Stomach (tissue), 19 donors: ENCODE data around the gene DRAM1. TPM values are rescaled to one million over a fixed set of nuclear protein-coding genes. Genes with fewer than 3 reads are reported as not detected.

Experiments
- DNase-seq, 2 donors: peaks; one replicate each; pipeline versions ENCODE4 v3.0.0 to v3.0.0-alpha.2; 2013 to 2019
- H3K27ac ChIP-seq, 5 donors: fragments of 200-600 bp in 4 of 5; sonication (generic) in 4 of 5; one replicate each; pipeline ENCODE4 v1.5.1; 2013 to 2019; ENCODE audit warnings: mild to moderate bottlenecking in 1 of 5, moderate library complexity in 1 of 5
- H3K27me3 ChIP-seq, 3 donors: fragments of 200-600 bp; sonication (generic); one replicate each; pipeline ENCODE4 v1.5.1; 2017 to 2019; ENCODE audit warnings: mixed run types in 1 of 3
- H3K36me3 ChIP-seq, 4 donors: fragments of 200-600 bp; sonication (generic); 1 replicate in 3 of 4; 2 replicates in 1 of 4; pipeline ENCODE4 v1.5.1; 2016 to 2019
- H3K4me1 ChIP-seq, 4 donors: fragments of 200-600 bp; sonication (generic); one replicate each; pipeline ENCODE4 v1.5.1; 2016 to 2019
- H3K4me3 ChIP-seq, 4 donors: fragments of 200-600 bp; sonication (generic) in 3 of 4; one replicate each; pipeline ENCODE4 v1.5.1; 2016 to 2019; ENCODE audit warnings: mild to moderate bottlenecking in 1 of 4
- H3K9me3 ChIP-seq, 4 donors: fragments of 200-600 bp; sonication (generic); one replicate each; pipeline ENCODE4 v1.5.1; 2016 to 2019
- EP300 ChIP-seq: sonication (generic); formaldehyde crosslinking; IDR thresholded peaks from one replicate; pipeline ENCODE4 v1.6.1; 2017; ENCODE audit warnings: antibody characterized with exemption
- POLR2A ChIP-seq, 4 donors: fragments of 450-650 bp; IDR thresholded peaks; one replicate each; pipeline ENCODE4 v1.6.1; 2016; ENCODE audit warnings: antibody characterized with exemption in 4 of 4, control low read depth in 2 of 4, mild to moderate bottlenecking in 1 of 4, moderate library complexity in 1 of 4
- POLR2AphosphoS5 ChIP-seq, 3 donors: sonication (generic); formaldehyde crosslinking; IDR thresholded peaks; one replicate each; pipeline ENCODE4 v1.6.1; 2016; ENCODE audit warnings: antibody characterized with exemption in 3 of 3
- WGBS, 5 donors: extraction: QIAGEN DNeasy Blood & Tissue Kit in 3 of 5; methylation state at CpG; one replicate each; pipeline versions ENCODE4 v1.1.5 to v1.1.7; 2013 to 2018; 5-methylcytosine and 5-hydroxymethylcytosine counted together
- intact Hi-C: fragments of 100-400 bp; cut with DNase I; formaldehyde crosslinking; loops from one replicate; pipeline ENCODE4 v1.15.1; 2023; ENCODE audit warnings: low total_unique reads
- long read RNA-seq, 10 donors: transcript quantifications; one replicate each; lab custom pipeline, GENCODE V29; 2026
- polyA plus RNA-seq, 3 donors: library from polyadenylated mRNA; stranded (reverse); fragments of 200-250 nt; gene quantifications; one replicate each; pipeline ENCODE4 v1.2.3, GENCODE V29; 2013
- total RNA-seq, 5 donors: library from RNA; depleted of rRNA; stranded (reverse); fragments of >200 nt; gene quantifications; one replicate each; pipeline versions ENCODE4 v1.1.0 to v1.2.3, GENCODE V29; 2014 to 2016
- TF ChIP-seq, protein P1 (sequence below), 7 experiments: fragments of 450-650 bp in 4 of 7; fragments of 200-600 bp in 3 of 7; sonication (generic) in 3 of 7; IDR thresholded peaks; one replicate each; pipeline ENCODE4 v1.5.1; 2016 to 2019; ENCODE audit warnings: antibody characterized with exemption in 7 of 7, control low read depth in 2 of 7, mild to moderate bottlenecking in 1 of 7
- donor health status: healthy with polysubstance abuse.
- donor health status: Bipolar disorder and iron deficiency.
- donor health status: healthy.

DRAM1 gene, protein sequence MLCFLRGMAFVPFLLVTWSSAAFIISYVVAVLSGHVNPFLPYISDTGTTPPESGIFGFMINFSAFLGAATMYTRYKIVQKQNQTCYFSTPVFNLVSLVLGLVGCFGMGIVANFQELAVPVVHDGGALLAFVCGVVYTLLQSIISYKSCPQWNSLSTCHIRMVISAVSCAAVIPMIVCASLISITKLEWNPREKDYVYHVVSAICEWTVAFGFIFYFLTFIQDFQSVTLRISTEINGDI
- 10 to 100 TPM in 3 of 5 donors, 1 to 10 TPM in 1, under 1 TPM in 1; 0.89 to 71.8 (median 16.5) TPM for total RNA-seq
- 10 to 100 TPM in 2 of 3 donors, 1 to 10 TPM in 1; 8.2 to 16.3 (median 10.8) TPM for polyA plus RNA-seq
- long read RNA-seq, donor 1, result 0 reads
- long read RNA-seq, donor 2, partial matches to known transcripts, result 0 of 16 reads
- long read RNA-seq, donor 2, other reads (novel, unspliced or antisense), result 15 of 16 reads
- long read RNA-seq, donor 3, partial matches to known transcripts, result 0 of 4 reads
- long read RNA-seq, donor 3, other reads (novel, unspliced or antisense), result 0 of 4 reads
- long read RNA-seq, donor 4, result 0 reads
- long read RNA-seq, donor 5, partial matches to known transcripts, result 21 of 24 reads
- long read RNA-seq, donor 5, other reads (novel, unspliced or antisense), result 0 of 24 reads
- long read RNA-seq, donor 6, transcript DRAM1-201 (7 exons, 3,519 nt), result major isoform, 6 of 68 reads
- long read RNA-seq, donor 6, partial matches to known transcripts, result 16 of 68 reads
- long read RNA-seq, donor 6, other reads (novel, unspliced or antisense), result 46 of 68 reads
- long read RNA-seq, donor 7, partial matches to known transcripts, result 11 of 27 reads
- long read RNA-seq, donor 7, other reads (novel, unspliced or antisense), result 15 of 27 reads
- long read RNA-seq, donor 8, partial matches to known transcripts, result 25 of 28 reads
- long read RNA-seq, donor 8, other reads (novel, unspliced or antisense), result 0 of 28 reads
- long read RNA-seq, donor 9, partial matches to known transcripts, result 5 of 18 reads
- long read RNA-seq, donor 9, other reads (novel, unspliced or antisense), result 10 of 18 reads
- long read RNA-seq, donor 10, partial matches to known transcripts, result 0 of 11 reads
- long read RNA-seq, donor 10, other reads (novel, unspliced or antisense), result 11 of 11 reads

DNA sequence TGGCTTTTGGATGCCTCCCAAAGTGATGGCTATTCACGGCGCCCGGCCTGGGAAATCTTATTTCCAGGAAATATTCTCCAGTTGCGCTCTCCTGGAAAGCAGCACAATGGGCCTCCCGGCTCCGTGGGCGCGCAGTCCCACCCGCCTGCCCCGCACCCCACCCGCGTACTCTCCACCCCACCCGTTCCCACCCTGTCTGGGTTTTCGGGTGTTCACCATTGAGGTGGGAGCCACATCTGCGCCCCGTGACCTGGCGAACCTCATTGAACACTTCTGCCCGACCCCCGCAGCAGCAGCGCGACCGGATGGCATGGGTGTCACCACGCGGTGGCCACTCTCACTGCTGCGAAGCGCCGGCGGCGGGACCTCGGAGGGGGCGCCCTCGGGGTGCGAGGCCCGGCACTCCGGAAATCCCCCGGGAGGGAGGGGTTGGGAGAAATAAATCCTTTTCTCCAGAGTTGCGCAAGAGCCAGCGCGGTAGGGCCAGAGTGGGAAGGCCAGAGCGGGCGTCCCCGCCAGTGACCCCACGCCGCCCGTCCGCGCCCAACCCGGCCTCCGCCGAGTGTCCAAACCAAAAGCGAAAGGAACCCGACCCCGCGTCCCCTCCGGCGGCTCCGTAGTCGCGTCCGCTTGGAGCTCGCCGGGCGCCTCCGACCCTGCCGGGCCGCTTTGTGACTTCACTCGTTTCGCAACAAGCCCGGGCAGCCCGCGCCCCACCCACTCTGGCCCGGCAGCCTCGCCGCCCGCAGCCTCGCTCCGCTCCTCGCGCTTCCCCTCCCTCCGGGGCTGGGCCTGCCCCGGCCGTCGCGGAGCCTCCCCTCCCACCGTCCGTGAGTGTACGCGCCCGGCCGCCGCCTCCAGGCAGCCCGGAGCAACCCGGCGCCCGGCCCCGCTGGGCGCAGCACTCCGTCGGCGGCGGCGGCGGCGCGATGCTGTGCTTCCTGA, at the start of gene DRAM1:
TSS of gene DRAM1 (plus strand) at position 720 of the 945 bp plus-strand sequence. CDS start at position 930, 210 bp downstream.
- Histone ChIP-seq H3K4me1 (peaks cover 8 to 57% (median 30%) of the 10 kb centered on the region in 4 donors), H3K36me3 (no peaks in the 10 kb centered on the region), H3K9me3 (no peaks in the 10 kb centered on the region), H3K27me3 (no peaks in the 10 kb centered on the region), H3K4me3 (peak within 1 kb of the TSS; percentile 68 to 92 (median 74)), H3K27ac (peak within 1 kb of the TSS; percentile 94 to 99 (median 98))
- WGBS, 5 donors, result 1 to 2% (median 1%) methylated on average over 39 to 105 of the region's 105 CpGs
- TF ChIP-seq POLR2A (IDR thresholded peaks at IDR 0.05) (peak in 2 of 4 donors; percentile 53), POLR2AphosphoS5 (IDR thresholded peaks at IDR 0.05) (peak; percentile 64 to 92 (median 86)), EP300 (no peak)
- TF ChIP-seq, protein P1, sequence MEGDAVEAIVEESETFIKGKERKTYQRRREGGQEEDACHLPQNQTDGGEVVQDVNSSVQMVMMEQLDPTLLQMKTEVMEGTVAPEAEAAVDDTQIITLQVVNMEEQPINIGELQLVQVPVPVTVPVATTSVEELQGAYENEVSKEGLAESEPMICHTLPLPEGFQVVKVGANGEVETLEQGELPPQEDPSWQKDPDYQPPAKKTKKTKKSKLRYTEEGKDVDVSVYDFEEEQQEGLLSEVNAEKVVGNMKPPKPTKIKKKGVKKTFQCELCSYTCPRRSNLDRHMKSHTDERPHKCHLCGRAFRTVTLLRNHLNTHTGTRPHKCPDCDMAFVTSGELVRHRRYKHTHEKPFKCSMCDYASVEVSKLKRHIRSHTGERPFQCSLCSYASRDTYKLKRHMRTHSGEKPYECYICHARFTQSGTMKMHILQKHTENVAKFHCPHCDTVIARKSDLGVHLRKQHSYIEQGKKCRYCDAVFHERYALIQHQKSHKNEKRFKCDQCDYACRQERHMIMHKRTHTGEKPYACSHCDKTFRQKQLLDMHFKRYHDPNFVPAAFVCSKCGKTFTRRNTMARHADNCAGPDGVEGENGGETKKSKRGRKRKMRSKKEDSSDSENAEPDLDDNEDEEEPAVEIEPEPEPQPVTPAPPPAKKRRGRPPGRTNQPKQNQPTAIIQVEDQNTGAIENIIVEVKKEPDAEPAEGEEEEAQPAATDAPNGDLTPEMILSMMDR (IDR thresholded peaks at IDR 0.05), result peak in 1 of 7 experiments; percentile 11
- intact Hi-C loops, result no loop called here
- DNase-seq, result peak; percentile 94 to 96

DNA sequence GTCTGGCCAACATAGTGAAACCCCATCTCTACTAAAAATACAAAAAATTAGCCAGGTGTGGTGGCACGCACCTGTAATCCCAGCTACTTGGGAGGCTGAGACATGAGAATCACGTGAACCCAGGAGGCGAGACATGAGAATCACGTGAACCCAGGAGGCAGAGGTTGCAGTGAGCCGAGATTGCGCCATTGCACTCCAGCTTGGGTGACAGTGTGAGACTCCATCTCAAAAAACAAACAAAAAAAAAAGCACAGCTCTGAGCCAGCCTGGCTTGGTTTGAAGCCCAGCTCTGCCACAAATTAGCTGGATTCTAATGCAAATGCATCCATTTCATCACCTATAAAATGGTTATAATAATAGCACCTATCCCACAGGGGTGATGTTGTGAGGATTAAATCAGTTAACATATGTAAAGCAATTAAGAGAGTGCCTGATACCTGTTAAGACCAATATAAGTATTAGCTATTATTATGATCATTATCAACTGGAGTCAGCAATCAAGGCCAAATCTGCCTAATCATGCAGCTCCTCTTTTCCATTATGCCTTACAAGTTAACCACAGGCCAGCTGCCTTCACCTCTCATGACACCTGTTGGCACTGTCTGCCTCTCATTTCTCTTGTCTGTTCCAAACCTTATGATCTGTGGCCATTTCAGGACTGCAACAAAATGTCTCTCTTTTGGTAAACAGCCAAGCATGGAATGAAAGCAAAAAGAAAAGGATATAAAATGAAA, 48.8 kb upstream of the DRAM1 start:
- peak overlapping the region in 2 of 5 donors; percentile 15 to 88 for H3K27ac ChIP-seq
- 88 to 98% (median 94%) methylated on average over 6 of the region's 6 CpGs for WGBS, 5 donors
- intact Hi-C loops, result no loop called here
- DNase-seq, result no peak
- no peaks in the 10 kb centered on the region for H3K36me3 ChIP-seq
- H3K4me1 ChIP-seq, result peaks cover 24 to 62% (median 50%) of the 10 kb centered on the region in 4 donors
- TF ChIP-seq, protein P1 (IDR thresholded peaks at IDR 0.05), result no peak
- TF ChIP-seq EP300 (no peak), POLR2AphosphoS5 (IDR thresholded peaks at IDR 0.05) (no peak), POLR2A (IDR thresholded peaks at IDR 0.05) (no peak)
- H3K27me3 ChIP-seq, result no peaks in the 10 kb centered on the region
- H3K4me3 ChIP-seq, result peak overlapping the region in 2 of 4 donors; percentile 89 to 93
- no peaks in the 10 kb centered on the region for H3K9me3 ChIP-seq

DNA sequence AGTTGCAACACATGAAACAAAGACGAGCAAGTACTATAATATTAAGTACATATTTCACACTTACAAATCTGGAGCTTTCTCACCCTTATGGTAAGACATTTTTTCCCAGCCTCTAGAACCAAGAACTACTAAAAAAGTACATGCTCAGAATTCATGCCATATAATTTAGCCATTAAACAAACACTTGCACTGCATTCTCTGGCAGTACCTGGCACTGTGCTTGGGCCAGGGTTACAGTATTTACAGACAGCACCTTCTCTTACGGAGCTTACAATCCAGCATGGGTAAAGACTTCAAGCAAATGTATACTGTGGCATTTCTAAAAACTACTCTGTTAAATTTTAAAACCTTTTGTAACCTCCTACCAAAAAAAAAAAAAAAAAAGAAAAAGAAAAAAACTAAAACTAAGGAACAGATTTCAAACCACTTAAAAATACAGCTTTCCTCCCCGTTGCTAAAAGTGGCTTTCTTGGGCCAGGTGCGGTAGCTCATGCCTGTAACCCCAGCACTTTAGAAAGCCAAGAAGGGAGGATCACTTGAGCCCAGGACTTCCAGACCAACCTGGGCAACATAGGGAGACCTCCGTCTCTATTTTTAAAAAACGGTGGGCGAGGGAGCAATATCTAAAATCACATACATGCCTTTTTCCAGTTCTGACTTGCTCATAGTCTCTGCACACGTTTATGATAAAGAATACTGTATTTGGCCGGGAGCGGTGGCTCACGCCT, 47.6 kb upstream of the DRAM1 start:
- H3K27ac ChIP-seq, result peak overlapping the region; percentile 83 to 90 (median 88)
- TF ChIP-seq EP300 (no peak), POLR2AphosphoS5 (IDR thresholded peaks at IDR 0.05) (no peak), POLR2A (IDR thresholded peaks at IDR 0.05) (no peak)
- TF ChIP-seq, protein P1 (IDR thresholded peaks at IDR 0.05), result no peak
- H3K4me3 ChIP-seq, result peak overlapping the region; percentile 87 to 93 (median 89)
- intact Hi-C loops, result loop anchor here (5.0 kb wide), 1 partner anchor 63 kb away; no protein-coding TSS in a partner anchor
- H3K4me1 ChIP-seq, result peaks cover 20 to 51% (median 40%) of the 10 kb centered on the region in 4 donors
- H3K9me3 ChIP-seq, result no peaks in the 10 kb centered on the region
- H3K36me3 ChIP-seq, result no peaks in the 10 kb centered on the region
- no peaks in the 10 kb centered on the region for H3K27me3 ChIP-seq
- DNase-seq, result peak; percentile 37 to 49
- 2 to 6% (median 5%) methylated on average over 11 of the region's 11 CpGs for WGBS, 5 donors
